8988T (cell line): ENCODE data around the gene TTC39C.
"Not testable (repeated sequence)": the region's sequence is repeated elsewhere in the genome, so short reads cannot be mapped to it uniquely, and the experiment has no call there.

ENCODE experiments used
- DNase-seq: peaks from one replicate; pipeline ENCODE4 v3.0.0; 2011

Gene TTC39C

DNA sequence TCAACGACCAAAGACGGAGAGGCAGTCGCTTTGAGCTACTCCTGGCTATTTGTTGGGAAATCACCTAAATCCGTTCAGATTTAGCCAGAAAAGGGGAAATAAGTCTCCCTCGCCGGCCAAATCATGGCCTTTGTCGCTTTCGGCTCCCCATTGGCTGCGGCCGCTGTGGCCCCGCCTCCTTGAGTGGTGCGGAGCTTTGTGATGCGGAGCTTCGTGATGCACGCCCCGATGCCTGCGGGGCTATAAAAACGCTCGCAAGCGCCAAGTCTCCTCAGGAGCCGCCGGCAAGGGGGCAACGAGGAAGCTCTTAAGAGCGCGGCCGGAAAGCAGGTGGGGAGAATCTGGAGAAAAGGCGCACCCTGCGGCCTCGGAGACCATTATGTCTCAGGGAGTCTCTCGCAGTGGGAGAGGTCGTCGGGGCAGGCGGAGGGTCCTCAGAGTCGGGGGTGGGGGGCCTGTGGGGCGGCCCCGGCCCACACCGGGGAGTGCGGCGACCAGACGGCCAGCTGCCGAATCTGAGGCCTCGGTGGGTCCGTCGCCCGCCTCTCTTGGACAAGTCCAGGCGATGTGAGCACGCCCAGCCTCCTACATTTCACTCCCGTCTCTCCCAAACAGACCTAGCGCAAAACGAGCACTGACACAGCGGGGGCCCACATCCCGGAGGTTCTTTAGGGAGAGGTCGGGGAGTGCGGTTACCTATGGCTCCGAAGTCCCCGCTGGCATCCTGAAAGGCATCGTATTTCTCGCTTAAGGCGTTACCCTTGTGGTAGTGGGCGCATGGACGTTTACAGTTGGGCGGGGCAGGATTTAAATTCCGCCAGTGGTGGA lies 124.4 kb downstream of the TTC39C start, which contains the start of gene CABYR:
Gene CABYR, plus strand, starts transcription at position 274 of the 828 bp plus-strand sequence. CDS start 4,053 bp downstream, outside the sequence.
- DNase-seq: peak; percentile 76

DNA sequence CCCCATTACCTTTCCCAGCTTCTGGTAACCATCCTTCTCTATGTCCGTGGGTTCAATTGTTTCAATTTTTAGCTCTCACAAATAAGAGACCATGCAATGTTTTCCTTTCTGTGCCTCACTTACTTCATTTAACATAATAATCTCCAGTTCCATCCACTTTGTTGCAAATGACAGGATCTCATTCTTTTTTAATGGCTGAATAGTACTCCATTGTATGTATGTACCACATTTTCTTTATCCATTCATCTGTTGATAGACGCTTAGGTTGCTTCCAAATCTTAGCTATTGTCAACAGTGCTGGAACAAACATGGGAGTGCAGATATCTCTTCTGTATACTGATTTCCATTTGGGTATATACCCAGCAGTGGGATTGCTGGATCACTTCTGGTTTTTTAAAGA lies 126.1 kb downstream of the TTC39C start:
- DNase-seq: no peak

DNA sequence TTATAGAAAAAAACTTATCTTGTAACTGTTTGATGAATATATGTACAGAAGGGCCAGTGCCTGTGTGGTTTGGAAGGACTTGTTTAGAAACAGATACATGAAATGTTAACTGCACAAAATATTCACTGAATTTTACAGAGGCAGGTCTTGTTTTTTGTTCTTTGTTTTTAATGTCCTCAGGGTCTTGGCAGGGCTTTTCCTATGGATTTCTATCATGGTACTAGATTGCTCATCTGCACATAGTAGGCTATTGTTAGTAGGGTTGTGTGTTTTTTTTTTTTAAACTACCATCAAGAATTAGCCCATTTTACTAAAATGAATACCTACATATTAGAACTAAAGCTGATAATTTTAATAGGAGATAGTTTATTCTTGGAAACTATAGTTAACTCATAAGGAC lies 127.8 kb downstream of the TTC39C start:
- DNase-seq: no peak

DNA sequence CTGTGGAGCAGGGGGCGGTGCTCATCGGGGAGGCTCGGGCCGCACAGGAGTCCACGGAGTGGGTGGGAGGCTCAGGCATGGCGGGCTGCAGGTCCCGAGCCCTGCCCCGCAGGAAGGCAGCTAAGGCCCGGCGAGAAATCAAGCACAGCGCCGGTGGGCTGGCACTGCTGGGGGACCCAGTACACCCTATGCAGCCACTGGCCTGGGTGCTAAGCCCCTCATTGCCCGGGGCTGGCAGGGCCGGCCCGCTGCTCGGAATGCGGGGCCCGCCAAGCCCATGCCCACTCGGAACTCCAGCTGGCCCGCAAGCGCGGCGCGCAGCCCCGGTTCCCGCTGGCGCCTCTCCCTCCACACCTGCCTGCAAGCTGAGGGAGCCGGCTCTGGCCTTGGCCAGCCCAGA lies 135.0 kb downstream of the TTC39C start:
- DNase-seq: not testable (repeated sequence)

DNA sequence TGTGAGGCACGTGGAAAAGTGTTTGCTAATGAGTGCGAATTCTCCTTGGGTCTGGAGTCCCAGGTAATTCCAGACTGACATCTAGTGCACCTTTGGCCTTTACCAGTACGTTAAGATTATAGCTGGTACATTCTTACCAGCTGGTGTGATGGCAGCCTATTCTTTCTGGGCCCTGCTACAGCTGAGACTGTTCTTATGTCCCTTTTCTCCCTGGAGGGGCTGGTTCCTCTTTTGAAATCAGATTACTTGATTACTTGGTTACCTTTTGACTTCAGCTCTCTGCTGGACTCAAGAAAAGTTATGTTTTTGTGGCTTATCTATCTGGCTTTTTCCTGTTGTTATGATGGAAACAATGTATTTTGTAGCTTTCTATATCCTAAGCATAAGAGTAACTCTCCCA lies 138.8 kb downstream of the TTC39C start:
- no peak for DNase-seq

DNA sequence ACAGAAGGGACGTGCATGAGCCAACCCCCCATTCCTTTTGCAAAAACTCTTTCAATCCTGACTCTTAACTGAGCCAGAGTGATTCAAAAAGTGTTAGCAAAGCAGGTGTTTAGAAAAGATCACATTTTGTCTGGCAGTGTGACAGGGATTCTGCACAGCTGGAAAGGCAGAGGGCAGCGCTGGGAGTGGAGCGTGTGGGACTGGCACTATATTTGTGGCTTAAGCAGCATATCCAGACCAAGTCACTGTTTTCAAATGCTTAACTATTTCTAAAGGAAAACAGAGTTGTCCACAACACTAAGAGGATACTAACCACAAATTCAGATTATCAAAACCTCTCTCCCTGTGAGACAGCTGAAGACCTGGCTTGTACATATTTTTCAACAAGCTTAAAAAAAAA lies 143.3 kb downstream of the TTC39C start:
- DNase-seq: no peak

DNA sequence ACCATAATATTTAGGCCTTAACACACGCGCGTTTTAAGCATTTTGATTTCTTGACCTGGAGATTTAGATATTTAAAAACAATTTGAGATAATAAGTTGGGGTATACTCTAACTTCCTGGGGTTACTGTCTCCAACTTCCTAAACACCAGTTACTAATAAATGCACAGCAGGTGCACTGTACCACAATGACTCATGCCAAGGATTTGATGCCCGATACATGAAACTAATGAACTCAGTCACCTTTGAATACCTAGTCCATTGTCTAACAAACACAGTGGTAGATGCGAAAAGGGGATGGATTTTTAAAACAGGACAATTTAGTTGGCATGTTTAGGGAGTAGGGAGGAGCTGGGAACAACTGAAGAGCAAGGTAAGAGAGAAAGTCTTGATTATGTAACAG lies 145.5 kb downstream of the TTC39C start:
- DNase-seq: no peak

DNA sequence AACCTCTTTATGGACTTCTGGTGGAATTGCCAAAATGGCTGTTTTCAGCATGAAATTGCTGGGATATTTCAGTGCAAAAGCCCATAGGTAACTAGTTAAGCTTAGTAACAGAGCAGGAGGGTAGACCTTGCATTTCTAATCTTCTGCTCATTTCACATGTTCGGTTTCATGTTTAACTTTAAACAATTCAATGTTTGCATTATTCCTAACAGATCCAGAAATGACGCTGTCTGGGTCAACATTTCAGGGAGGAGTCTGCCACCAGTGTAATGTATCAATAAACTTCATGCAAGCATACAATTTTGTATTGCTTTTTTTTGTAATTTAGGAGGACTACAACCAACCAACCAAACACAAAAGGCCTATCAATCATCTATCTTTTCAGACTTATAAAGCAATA lies 146.8 kb downstream of the TTC39C start:
- no peak for DNase-seq

DNA sequence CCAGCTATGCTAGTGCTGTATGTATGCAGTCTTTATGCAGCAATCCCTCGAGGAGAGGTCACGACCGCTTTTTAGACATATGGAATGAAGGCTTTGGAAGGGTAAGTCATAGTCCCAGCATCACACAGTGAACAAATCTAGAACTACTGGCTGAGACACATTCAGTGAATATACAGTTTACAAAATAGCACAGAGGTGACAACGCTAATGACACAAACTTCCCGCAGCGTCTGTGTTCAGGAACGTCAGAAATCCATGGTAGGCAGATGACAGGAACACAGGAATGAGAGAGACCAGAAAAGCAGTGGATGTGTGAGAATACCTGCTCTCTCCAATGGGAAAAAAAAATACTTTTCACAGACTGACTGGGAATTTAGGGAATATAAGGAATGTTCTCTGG lies 153.9 kb downstream of the TTC39C start:
- no peak for DNase-seq

DNA sequence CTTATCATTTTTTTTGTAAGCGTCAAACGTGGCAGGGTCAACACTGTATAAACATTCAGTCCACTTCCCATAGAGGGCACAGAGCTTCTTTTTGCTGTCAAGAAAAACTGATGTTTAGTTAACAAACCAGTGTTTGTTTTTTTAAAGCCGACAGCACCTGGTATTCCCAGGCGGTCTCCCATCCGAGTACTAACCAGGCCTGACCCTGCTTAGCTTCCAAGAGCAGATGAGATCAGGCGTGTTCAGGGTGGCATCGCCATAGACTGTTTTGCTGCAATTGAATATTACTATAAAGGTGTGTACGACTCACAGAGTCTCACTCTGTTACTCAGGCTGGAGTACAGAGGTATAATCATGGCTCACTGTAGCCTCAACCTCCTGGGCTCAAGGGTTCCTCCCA lies 155.8 kb downstream of the TTC39C start:
- DNase-seq: no peak

DNA sequence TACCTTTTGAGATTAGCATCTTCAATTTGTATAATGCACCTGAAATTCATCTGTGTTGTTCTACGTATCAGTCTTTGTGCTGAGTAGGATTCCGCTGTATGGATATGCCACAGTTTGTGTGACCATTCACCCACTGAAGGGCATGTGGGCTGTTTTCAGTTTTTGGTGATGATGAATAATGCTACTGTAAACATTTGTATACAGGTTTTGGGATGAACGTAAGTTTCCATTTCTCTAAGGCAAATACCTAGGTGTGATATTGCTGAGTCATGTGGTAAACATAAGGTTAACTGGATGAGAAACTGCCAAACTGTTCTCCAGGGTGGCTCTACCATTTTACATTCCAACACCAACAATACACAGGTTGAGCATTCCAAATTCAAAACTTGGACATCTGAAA lies 159.4 kb downstream of the TTC39C start:
- DNase-seq: no peak

DNA sequence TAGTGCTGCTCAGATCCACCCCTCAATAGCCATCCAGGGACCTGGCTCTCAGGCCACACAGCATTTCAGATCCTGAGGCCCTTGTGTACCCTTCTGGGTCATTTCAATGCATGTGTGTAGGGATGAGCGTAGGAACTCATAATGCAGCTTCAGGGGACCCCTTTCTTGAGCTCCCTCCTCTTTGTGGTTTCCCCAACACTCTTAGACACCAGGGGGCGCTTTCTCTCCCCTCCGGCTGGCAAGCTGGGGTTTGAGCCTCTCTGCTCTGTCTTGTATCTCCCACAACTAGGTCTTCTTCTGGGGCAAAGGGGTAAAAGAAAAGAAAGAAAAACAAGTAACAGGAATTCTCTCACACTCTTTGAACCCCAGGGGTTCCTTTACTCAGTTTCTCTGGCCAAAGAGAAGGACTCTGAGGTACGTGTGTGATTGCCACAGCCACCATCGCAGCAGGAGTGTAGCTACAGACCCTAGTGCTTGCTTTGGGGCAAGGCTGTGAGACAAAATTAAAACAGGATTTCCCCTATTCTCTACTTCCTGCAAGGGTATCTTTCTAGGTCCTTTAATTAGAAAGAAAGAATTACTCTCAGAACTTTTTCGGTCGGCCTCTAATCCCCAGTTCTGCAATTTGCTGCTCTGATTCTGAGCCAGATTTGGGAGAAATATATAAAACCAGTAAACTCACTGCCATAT lies 162.3 kb downstream of the TTC39C start:
- peak; percentile 63 for DNase-seq

DNA sequence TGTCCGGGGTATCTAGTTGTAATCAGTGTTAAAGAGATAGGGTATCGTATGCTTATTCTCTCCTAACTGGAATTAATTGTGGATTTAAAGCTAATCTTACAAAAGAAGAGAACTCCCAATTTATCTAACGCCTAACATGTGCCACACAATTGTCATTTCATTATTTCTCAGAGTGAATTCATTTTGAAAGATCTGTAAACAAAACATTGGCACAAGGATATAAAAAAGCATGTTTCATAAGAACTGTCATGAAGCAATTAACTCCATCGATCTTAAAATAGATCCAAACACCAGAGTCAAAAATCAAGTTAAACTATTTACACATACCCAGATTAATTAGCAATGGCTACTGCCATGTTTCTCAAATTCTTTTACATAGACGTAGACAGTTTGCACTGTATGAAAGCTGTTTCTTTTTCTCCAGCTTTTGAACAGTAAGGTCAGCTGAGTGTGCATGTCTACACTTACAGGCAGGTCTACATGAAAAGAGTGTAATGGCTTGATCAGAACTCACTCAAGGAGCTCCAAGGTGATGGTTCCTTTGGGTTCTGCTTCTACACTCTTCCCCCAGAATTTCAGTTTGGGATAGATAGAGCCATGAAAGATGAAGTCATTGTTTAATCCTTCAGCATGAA lies 163.1 kb downstream of the TTC39C start:
- no peak for DNase-seq

DNA sequence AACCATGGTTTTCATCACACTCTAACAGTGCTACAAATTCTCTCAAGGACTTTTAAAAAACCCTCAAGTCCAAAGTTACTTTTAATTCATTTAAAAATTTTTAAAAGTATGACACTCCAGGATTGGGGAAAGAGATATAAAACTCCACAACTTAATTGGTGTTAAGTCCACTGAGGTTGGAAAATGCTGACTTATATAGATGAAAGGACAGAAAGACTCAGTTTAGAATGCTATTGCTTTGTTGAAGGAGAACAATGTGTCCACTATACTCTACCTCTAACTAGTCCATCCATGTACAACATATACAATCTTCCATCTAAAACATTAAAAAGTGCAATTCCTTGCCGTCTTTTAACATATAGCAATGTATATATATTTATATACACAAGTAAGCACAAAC lies 165.5 kb downstream of the TTC39C start:
- DNase-seq: no peak

DNA sequence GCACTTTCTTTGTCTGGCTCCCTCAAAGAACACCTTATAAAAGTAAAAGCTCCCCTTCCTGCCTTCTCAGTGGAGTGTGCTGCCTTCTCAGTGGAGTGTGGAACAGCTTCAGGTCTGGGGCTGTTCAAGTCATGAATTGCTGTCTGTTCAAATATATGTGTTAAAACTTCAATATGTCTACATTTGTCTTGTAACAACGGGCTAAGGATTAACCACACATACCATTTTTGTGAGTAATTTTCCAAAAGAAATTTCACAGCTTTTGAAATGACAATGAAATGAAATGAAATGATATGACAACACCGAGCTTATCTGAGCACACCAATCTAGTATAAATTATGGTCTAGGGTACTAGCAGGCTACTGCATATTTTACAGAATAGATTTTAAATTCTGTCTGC lies 167.3 kb downstream of the TTC39C start:
- DNase-seq: no peak
